GM12878 (cell line): ENCODE data around the gene YARS2. TPM values are rescaled to one million over a fixed set of nuclear protein-coding genes. Genes with fewer than 3 reads are reported as not detected.

Experiments
- ATAC-seq: fragments of 200-7000 bp; cut with Tn5 transposase; 3 replicates; pipeline ENCODE4 v1.9.1; 2020; ENCODE audit warnings: mild to moderate bottlenecking, moderate library complexity
- BruUV-seq: library from RNA; stranded (reverse); fragments of 400-500 nt; replicated peaks from 2 replicates; lab custom pipeline; 2021; lab: Mats Ljungman, UMichigan
- CTCF ChIA-PET: fragments of 300-600 bp; sonication (Branson Sonifier 250); formaldehyde crosslinking; extraction: SDS; loops from one replicate; lab custom pipeline; 2021; ENCODE audit warnings: inconsistent platforms; lab: Yijun Ruan, JAX
- POLR2A ChIA-PET: fragments of 350-600 bp; formaldehyde crosslinking; extraction: SDS; loops from one replicate; lab custom pipeline; 2021; ENCODE audit warnings: inconsistent platforms; lab: Charles Lee
- RAD21 ChIA-PET: fragments of 300-600 bp; sonication (Branson Sonifier 250); formaldehyde crosslinking; loops from one replicate; lab custom pipeline; 2023; ENCODE audit warnings: antibody characterized with exemption; ENCODE audit not compliant: unreplicated experiment; lab: Charles Lee
- SMC1A ChIA-PET: fragments of 300-600 bp; sonication (Branson Sonifier 250); formaldehyde crosslinking; loops from one replicate; lab custom pipeline; 2023; ENCODE audit not compliant: unreplicated experiment, uncharacterized antibody; lab: Charles Lee
- DNase-seq: peaks from one replicate; pipeline ENCODE4 v3.0.0-alpha.2; 2011; ENCODE audit warnings: low read depth, low spot score
- FAIRE-seq: peaks from 3 replicates; lab custom pipeline; 2011; peaks lifted over from hg19 to GRCh38; lab: Jason Lieb, UNC
- H2AFZ ChIP-seq: 2 replicates; pipeline ENCODE4 v1.6.0; 2011; ENCODE audit warnings: low read depth, low read length, control low read depth; ENCODE audit not compliant: control insufficient read depth
- H3K27ac ChIP-seq: 2 replicates; pipeline ENCODE4 v1.5.1; 2011; ENCODE audit warnings: control low read depth; ENCODE audit not compliant: control insufficient read depth, insufficient read depth
- H3K27me3 ChIP-seq, 2 experiments: replicated peaks in 1 of 2; 2 replicates each; pipeline versions ENCODE4 v1.6.0 to v1.6.1; 2011; ENCODE audit warnings: low read length in 1 of 2; ENCODE audit not compliant: control insufficient read depth in 2 of 2, insufficient read depth in 2 of 2
- H3K36me3 ChIP-seq, 2 experiments: 2 replicates each; pipeline ENCODE4 v1.5.1; 2011; ENCODE audit warnings: low read length in 1 of 2; ENCODE audit not compliant: control insufficient read depth in 2 of 2, insufficient read depth in 2 of 2
- H3K4me1 ChIP-seq: 2 replicates; pipeline ENCODE4 v1.6.1; 2011; ENCODE audit warnings: mild to moderate bottlenecking, low read length, moderate library complexity, mixed read lengths; ENCODE audit not compliant: control insufficient read depth, insufficient read depth
- H3K4me2 ChIP-seq: 2 replicates; pipeline ENCODE4 v1.6.0; 2011; ENCODE audit warnings: control low read depth; ENCODE audit not compliant: control insufficient read depth, insufficient read depth
- H3K4me3 ChIP-seq: fragments of 200-600 bp; sonication (generic); 2 replicates; pipeline ENCODE4 v1.5.1; 2016
- H3K79me2 ChIP-seq: 2 replicates; pipeline ENCODE4 v1.6.0; 2011; ENCODE audit warnings: low read length; ENCODE audit not compliant: control insufficient read depth, insufficient read depth
- H3K9ac ChIP-seq: 2 replicates; pipeline ENCODE4 v1.8.0; 2011; ENCODE audit warnings: low read length, control low read depth, mixed read lengths; ENCODE audit not compliant: control insufficient read depth, insufficient read depth
- H3K9me3 ChIP-seq: replicated peaks from 3 replicates; pipeline ENCODE4 v1.5.1; 2011; ENCODE audit warnings: mild to moderate bottlenecking, low read length; ENCODE audit not compliant: control insufficient read depth, insufficient read depth
- H4K20me1 ChIP-seq: 2 replicates; pipeline ENCODE4 v1.6.0; 2011; ENCODE audit not compliant: control insufficient read depth, insufficient read depth
- CBX3 ChIP-seq: fragments of 200-600 bp; sonication (generic); IDR thresholded peaks from 2 replicates; pipeline ENCODE4 v1.6.1; 2016; ENCODE audit warnings: low read depth, borderline replicate concordance
- CREM ChIP-seq: IDR thresholded peaks from 2 replicates; pipeline ENCODE4 v1.6.1; 2014; ENCODE audit warnings: antibody characterized with exemption, low read depth
- DPF2 ChIP-seq: fragments of 450-650 bp; IDR thresholded peaks from 2 replicates; pipeline ENCODE4 v1.6.1; 2017; ENCODE audit warnings: mild to moderate bottlenecking
- IRF4 ChIP-seq: IDR thresholded peaks from 2 replicates; pipeline ENCODE4 v1.6.1; 2011; ENCODE audit warnings: low read depth, low read length
- LARP7 ChIP-seq: fragments of 450-650 bp; IDR thresholded peaks from 2 replicates; pipeline ENCODE4 v1.6.1; 2017; ENCODE audit warnings: mild to moderate bottlenecking
- WGBS: methylation state at CpG from one replicate; pipeline ENCODE4 v1.1.6; 2016; ENCODE audit warnings: low lambda C conversion rate; ENCODE audit not compliant: insufficient replicate concordance, insufficient coverage; ENCODE audit errors: missing lambda C conversion rate; 5-methylcytosine and 5-hydroxymethylcytosine counted together
- in situ Hi-C: fragments of 300-500 bp; cut with MboI; formaldehyde crosslinking; loops from 9 replicates; pipeline ENCODE4 v1.14.3; 2018; ENCODE audit warnings: mixed read lengths
- intact Hi-C: fragments of 100-400 bp; cut with micrococcal nuclease; formaldehyde crosslinking; loops from one replicate; pipeline ENCODE4 v1.14.2; 2022; ENCODE audit not compliant: unreplicated experiment
- polyA plus RNA-seq, 11 experiments: library from polyadenylated mRNA; depleted of rRNA in 4 of 11; unstranded in 6 of 11; stranded (reverse) in 5 of 11; fragments of >200 nt; fragmentation: Nextera tagmentation in 4 of 11; fragmentation: Illumina TruSeq in 1 of 11; extraction: Ambion mirVana in 4 of 11; extraction: Trizol in 1 of 11; gene quantifications; 1 replicate in 1 of 11; 2 replicates in 10 of 11; pipeline versions ENCODE4 v1.2.1 to v1.2.3, GENCODE V29; 2011 to 2016; ENCODE audit warnings: inconsistent platforms in 2 of 11, missing spikeins in 2 of 11, low read depth in 1 of 11
- total RNA-seq, 4 experiments: library from RNA; depleted of rRNA in 3 of 4; stranded (reverse); fragments of >200 nt in 3 of 4; fragmentation: Illumina TruSeq in 1 of 4; extraction: Trizol in 1 of 4; gene quantifications; 2 replicates each; pipeline versions ENCODE4 v1.2.1 to v1.2.3, GENCODE V29; 2013 to 2021
- TF ChIP-seq, protein P1 (sequence below): IDR thresholded peaks from 2 replicates; pipeline ENCODE4 v1.6.1; 2011; ENCODE audit warnings: low read depth, mild to moderate bottlenecking, low read length, moderate library complexity, borderline replicate concordance; ENCODE audit errors: extremely low read depth
- TF ChIP-seq, protein P2 (sequence below), 3 experiments: IDR thresholded peaks in 2 of 3; conservative IDR thresholded peaks in 1 of 3; 2 replicates each; pipeline ENCODE4 v1.5.1; 2011; ENCODE audit warnings: low read depth in 3 of 3, low read length in 3 of 3, mild to moderate bottlenecking in 3 of 3, control low read depth in 2 of 3, moderate library complexity in 2 of 3, inconsistent platforms in 1 of 3, mixed read lengths in 1 of 3; ENCODE audit not compliant: control insufficient read depth in 2 of 3, insufficient read depth in 1 of 3; ENCODE audit errors: extremely low read depth in 1 of 3
- TF ChIP-seq, protein P3 (sequence below): fragments of 450-650 bp; IDR thresholded peaks from 2 replicates; pipeline ENCODE4 v1.6.1; 2018; ENCODE audit warnings: borderline replicate concordance, mild to moderate bottlenecking; ENCODE audit not compliant: partially characterized antibody

YARS2 gene
- total and polyA plus RNA-seq, 10 of the 15 experiments (the other 5 are each of a cell fraction or from before 2014, with no cell fraction given) = 13.4 to 46.7 (median 29.6) TPM

DNA sequence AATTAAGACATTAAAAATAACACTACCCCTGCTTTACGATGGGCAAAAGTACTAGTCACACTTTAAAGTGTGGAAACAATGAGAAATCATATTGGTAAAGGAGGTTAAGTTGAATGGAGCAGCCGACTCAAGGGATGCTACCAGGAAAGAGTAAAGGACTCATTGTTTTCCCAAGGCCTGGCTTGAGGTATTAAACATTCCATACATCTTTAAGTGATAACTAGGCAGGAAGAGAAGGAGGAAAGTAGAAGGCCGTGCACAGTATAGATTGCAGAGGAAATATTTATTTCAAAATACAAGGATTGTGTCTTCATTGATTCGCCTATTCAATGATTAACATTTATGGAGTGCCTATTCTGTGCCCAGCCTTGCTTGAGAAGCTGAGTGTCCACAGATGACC, 20.6 kb upstream of the YARS2 start:
- intact Hi-C loops = no loop called here
- Histone ChIP-seq H3K27ac (no peak overlapping the region), H3K79me2 (no peaks in the 10 kb centered on the region), H2AFZ (no peak overlapping the region), H3K4me1 (no peaks in the 10 kb centered on the region), H3K4me3 (no peak overlapping the region), H3K9ac (no peak overlapping the region), H3K9me3 (no peaks in the 10 kb centered on the region), H3K4me2 (no peak overlapping the region), H3K27me3 (no peaks in the 10 kb centered on the region), H3K36me3 (no peaks in the 10 kb centered on the region), H4K20me1 (no peaks in the 10 kb centered on the region)
- in situ Hi-C loops = no loop called here
- CTCF ChIA-PET = no interaction called here
- WGBS = 47% methylated on average over 4 of the region's 4 CpGs
- RAD21 ChIA-PET = no interaction called here
- TF ChIP-seq LARP7 (no peak), CREM (no peak), CBX3 (no peak)
- ATAC-seq (no peak), FAIRE-seq (no peak), DNase-seq (no peak)
- POLR2A ChIA-PET = interaction anchor here (0.5 kb wide), 1 partner anchor 12 kb away, joined by 5 read pairs; no protein-coding TSS in a partner anchor
- no TSS peak for BruUV-seq
- SMC1A ChIA-PET = interaction anchor here (1.3 kb wide), 1 partner anchor 20 kb away, joined by 4 read pairs; the partner anchor contains the start of gene YARS2

DNA sequence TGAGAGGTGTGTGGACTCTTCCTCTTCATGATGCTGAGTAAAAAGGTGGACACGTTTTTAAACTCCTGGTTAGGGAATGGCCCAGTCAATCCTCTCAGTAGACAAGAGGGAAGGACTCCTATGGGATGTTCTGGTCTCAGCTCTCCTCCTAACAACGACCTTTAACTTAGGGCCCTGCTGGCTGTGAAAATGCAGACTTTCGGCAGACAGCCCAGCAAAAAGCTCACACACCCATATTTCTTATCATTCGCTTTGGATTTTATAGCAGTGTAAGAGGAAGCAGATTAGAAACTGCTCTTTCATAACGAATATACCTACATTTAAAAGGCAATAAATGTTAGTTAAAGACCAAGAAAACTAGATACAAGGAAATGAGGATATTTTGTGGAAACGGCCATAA, 18.0 kb upstream of the YARS2 start:
- ChIA-PET CTCF (interaction anchor here (0.6 to 1.6 kb wide), 4 partner anchors 9 to 252 kb away, joined by 3 to 6 read pairs (median 4); partner anchors contain the start of gene YARS2), POLR2A (no interaction called here), RAD21 (interaction anchor here (2.1 kb wide), 1 partner anchor 18 kb away, joined by 11 read pairs; the partner anchor contains the start of gene YARS2), SMC1A (interaction anchor here (0.6 to 1.2 kb wide), 2 partner anchors 15 to 19 kb away, joined by 3 read pairs; no protein-coding TSS in a partner anchor)
- H3K9ac ChIP-seq = no peak overlapping the region
- intact Hi-C loops = no loop called here
- H3K4me2 ChIP-seq = no peak overlapping the region
- no peak for TF ChIP-seq DPF2
- TF ChIP-seq, protein P1, sequence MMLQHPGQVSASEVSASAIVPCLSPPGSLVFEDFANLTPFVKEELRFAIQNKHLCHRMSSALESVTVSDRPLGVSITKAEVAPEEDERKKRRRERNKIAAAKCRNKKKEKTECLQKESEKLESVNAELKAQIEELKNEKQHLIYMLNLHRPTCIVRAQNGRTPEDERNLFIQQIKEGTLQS = no peak
- TF ChIP-seq, protein P2, sequence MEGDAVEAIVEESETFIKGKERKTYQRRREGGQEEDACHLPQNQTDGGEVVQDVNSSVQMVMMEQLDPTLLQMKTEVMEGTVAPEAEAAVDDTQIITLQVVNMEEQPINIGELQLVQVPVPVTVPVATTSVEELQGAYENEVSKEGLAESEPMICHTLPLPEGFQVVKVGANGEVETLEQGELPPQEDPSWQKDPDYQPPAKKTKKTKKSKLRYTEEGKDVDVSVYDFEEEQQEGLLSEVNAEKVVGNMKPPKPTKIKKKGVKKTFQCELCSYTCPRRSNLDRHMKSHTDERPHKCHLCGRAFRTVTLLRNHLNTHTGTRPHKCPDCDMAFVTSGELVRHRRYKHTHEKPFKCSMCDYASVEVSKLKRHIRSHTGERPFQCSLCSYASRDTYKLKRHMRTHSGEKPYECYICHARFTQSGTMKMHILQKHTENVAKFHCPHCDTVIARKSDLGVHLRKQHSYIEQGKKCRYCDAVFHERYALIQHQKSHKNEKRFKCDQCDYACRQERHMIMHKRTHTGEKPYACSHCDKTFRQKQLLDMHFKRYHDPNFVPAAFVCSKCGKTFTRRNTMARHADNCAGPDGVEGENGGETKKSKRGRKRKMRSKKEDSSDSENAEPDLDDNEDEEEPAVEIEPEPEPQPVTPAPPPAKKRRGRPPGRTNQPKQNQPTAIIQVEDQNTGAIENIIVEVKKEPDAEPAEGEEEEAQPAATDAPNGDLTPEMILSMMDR (IDR thresholded peaks at IDR 0.05 in 2 of 3, conservative IDR thresholded peaks at IDR 0.05 in 1 of 3; ENCODE audit: control insufficient read depth in 2 of 3, extremely low read depth in 1 of 3, insufficient read depth in 1 of 3, low read depth in 3 of 3, low read length in 3 of 3) = no peak
- TF ChIP-seq IRF4 = no peak
- TF ChIP-seq, protein P3, sequence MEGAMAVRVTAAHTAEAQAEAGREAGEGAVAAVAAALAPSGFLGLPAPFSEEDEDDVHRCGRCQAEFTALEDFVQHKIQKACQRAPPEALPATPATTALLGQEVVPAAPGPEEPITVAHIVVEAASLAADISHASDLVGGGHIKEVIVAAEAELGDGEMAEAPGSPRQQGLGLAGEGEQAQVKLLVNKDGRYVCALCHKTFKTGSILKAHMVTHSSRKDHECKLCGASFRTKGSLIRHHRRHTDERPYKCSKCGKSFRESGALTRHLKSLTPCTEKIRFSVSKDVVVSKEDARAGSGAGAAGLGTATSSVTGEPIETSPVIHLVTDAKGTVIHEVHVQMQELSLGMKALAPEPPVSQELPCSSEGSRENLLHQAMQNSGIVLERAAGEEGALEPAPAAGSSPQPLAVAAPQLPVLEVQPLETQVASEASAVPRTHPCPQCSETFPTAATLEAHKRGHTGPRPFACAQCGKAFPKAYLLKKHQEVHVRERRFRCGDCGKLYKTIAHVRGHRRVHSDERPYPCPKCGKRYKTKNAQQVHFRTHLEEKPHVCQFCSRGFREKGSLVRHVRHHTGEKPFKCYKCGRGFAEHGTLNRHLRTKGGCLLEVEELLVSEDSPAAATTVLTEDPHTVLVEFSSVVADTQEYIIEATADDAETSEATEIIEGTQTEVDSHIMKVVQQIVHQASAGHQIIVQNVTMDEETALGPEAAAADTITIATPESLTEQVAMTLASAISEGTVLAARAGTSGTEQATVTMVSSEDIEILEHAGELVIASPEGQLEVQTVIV = no peak
- H3K27me3 ChIP-seq = no peaks in the 10 kb centered on the region
- H3K4me3 ChIP-seq = no peak overlapping the region
- BruUV-seq = no TSS peak
- no peaks in the 10 kb centered on the region for H3K79me2 ChIP-seq
- in situ Hi-C loops = loop anchor here (25.0 kb wide), 1 partner anchor 1589 kb away; no protein-coding TSS in a partner anchor
- no peaks in the 10 kb centered on the region for H3K9me3 ChIP-seq
- no peaks in the 10 kb centered on the region for H4K20me1 ChIP-seq
- no peak for ATAC-seq
- no peak overlapping the region for H2AFZ ChIP-seq
- FAIRE-seq = no peak
- DNase-seq = no peak
- no peak overlapping the region for H3K27ac ChIP-seq
- no peaks in the 10 kb centered on the region for H3K36me3 ChIP-seq
- H3K4me1 ChIP-seq = no peaks in the 10 kb centered on the region
- WGBS = 20% methylated on average over 6 of the region's 6 CpGs
